ENCODE measurements around the gene DOCK4.

DOCK4 gene

DNA sequence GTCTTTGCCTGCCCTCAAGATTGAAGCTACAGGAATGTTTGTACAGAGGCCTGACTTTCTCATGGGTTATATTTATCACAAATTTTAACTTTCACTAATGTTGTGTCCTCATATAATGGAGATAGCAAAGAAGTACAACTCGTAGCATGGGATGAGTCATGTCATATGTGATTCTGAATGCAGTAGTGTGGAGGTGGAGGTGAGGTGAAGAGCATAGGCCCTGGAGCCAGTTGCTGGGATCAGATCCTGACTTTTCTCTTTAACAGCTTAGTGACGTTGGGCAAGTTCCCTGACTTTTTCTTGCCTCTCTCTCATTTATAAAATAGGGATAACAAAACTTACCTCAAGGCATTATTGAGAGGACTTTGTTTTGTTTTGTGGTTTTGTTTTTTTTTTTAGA lies 511.8 kb downstream of the DOCK4 start:
- Histone ChIP-seq H3K79me2 (ENCODE audit: insufficient read depth, low read depth) (no peaks in the 10 kb centered on the region), H2AFZ (ENCODE audit: low read depth) (no peak overlapping the region), H3K27me3 (ENCODE audit: insufficient read depth, low read depth) (no peaks in the 10 kb centered on the region), H4K20me1 (ENCODE audit: insufficient read depth) (no peaks in the 10 kb centered on the region), H3K4me3 (IDR thresholded peaks at IDR 0.05; ENCODE audit: insufficient read depth, low read depth, low read length) (no peak overlapping the region), H3K27ac (no peak overlapping the region), H3K4me1 (ENCODE audit: low read depth, poor library complexity, severe bottlenecking) (no peaks in the 10 kb centered on the region), H3K4me2 (no peak overlapping the region), H3K36me3 (ENCODE audit: insufficient read depth) (no peaks in the 10 kb centered on the region), H3K9ac (no peak overlapping the region)
- TF ChIP-seq, protein P1, sequence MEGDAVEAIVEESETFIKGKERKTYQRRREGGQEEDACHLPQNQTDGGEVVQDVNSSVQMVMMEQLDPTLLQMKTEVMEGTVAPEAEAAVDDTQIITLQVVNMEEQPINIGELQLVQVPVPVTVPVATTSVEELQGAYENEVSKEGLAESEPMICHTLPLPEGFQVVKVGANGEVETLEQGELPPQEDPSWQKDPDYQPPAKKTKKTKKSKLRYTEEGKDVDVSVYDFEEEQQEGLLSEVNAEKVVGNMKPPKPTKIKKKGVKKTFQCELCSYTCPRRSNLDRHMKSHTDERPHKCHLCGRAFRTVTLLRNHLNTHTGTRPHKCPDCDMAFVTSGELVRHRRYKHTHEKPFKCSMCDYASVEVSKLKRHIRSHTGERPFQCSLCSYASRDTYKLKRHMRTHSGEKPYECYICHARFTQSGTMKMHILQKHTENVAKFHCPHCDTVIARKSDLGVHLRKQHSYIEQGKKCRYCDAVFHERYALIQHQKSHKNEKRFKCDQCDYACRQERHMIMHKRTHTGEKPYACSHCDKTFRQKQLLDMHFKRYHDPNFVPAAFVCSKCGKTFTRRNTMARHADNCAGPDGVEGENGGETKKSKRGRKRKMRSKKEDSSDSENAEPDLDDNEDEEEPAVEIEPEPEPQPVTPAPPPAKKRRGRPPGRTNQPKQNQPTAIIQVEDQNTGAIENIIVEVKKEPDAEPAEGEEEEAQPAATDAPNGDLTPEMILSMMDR (conservative IDR thresholded peaks at IDR 0.05; ENCODE audit: low read depth, low read length): no peak

DNA sequence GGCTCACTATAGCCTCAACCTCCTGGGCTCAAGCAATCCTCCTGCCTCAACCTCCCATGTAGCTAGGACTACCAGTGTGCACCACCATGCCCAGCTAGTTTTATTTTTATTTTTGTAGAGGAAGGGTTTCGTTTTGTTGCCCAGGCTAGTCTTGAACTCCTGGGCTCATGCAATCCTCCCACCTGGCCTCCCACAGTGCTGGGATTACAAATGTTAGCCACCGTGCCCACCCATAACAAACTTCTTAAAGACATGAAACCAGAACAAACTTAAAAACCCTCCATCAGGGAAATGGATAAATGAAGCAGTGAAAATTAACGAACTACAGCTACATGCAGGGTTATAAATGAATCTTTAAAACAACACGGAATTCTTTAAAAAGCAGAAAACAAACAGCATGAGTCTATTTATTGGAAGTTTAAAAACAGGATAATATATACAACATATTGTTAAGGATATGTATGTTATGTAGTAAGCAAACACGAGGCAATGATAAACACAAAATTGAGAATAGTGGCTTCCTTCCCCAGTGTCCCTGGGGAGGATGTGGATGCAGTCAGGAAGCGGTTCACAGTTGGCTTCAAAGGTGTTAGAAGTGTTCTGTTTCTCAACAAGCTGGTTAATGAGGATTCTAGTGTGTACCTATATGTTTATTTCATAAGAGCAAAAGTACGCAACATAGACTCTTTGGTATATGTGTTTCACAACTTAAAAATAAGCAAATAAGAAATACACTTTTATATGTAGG lies 515.7 kb downstream of the DOCK4 start:
- H3K4me1 ChIP-seq (ENCODE audit: low read depth, poor library complexity, severe bottlenecking): no peaks in the 10 kb centered on the region
- H3K79me2 ChIP-seq (ENCODE audit: insufficient read depth, low read depth): no peaks in the 10 kb centered on the region
- H3K27me3 ChIP-seq (ENCODE audit: insufficient read depth, low read depth): no peaks in the 10 kb centered on the region
- H3K36me3 ChIP-seq (ENCODE audit: insufficient read depth): no peaks in the 10 kb centered on the region
- no peak overlapping the region for H3K4me2 ChIP-seq
- no peak overlapping the region for H3K4me3 ChIP-seq (IDR thresholded peaks at IDR 0.05; ENCODE audit: insufficient read depth, low read depth, low read length)
- H3K27ac ChIP-seq: no peak overlapping the region
- TF ChIP-seq, protein P1 (conservative IDR thresholded peaks at IDR 0.05; ENCODE audit: low read depth, low read length): no peak
- no peak overlapping the region for H3K9ac ChIP-seq
- H2AFZ ChIP-seq (ENCODE audit: low read depth): no peak overlapping the region
- H4K20me1 ChIP-seq (ENCODE audit: insufficient read depth): no peaks in the 10 kb centered on the region

DNA sequence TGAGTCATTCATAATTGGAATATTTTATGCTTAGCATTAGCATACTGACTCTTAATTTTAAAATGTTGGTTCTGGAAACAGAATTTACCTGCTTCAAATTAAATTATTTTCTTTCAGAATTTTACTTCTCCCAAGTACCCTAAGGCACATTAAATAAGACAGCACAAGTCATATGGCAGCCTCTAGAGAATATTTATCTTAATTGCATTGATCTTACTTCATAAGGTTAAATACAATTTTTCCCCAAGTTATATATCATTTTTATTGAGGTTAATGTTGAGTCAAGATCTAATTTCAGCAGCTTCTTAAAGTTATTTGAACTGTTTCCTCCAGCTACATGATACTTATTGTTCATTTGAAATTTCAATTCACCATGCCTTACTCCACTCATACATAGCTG lies 520.9 kb downstream of the DOCK4 start:
- no peaks in the 10 kb centered on the region for H3K79me2 ChIP-seq (ENCODE audit: insufficient read depth, low read depth)
- H3K4me2 ChIP-seq: no peak overlapping the region
- no peaks in the 10 kb centered on the region for H4K20me1 ChIP-seq (ENCODE audit: insufficient read depth)
- no peak overlapping the region for H2AFZ ChIP-seq (ENCODE audit: low read depth)
- no peaks in the 10 kb centered on the region for H3K4me1 ChIP-seq (ENCODE audit: low read depth, poor library complexity, severe bottlenecking)
- no peak overlapping the region for H3K27ac ChIP-seq
- no peak overlapping the region for H3K4me3 ChIP-seq (IDR thresholded peaks at IDR 0.05; ENCODE audit: insufficient read depth, low read depth, low read length)
- H3K36me3 ChIP-seq (ENCODE audit: insufficient read depth): no peaks in the 10 kb centered on the region
- TF ChIP-seq, protein P1 (conservative IDR thresholded peaks at IDR 0.05; ENCODE audit: low read depth, low read length): no peak
- no peaks in the 10 kb centered on the region for H3K27me3 ChIP-seq (ENCODE audit: insufficient read depth, low read depth)
- H3K9ac ChIP-seq: no peak overlapping the region

DNA sequence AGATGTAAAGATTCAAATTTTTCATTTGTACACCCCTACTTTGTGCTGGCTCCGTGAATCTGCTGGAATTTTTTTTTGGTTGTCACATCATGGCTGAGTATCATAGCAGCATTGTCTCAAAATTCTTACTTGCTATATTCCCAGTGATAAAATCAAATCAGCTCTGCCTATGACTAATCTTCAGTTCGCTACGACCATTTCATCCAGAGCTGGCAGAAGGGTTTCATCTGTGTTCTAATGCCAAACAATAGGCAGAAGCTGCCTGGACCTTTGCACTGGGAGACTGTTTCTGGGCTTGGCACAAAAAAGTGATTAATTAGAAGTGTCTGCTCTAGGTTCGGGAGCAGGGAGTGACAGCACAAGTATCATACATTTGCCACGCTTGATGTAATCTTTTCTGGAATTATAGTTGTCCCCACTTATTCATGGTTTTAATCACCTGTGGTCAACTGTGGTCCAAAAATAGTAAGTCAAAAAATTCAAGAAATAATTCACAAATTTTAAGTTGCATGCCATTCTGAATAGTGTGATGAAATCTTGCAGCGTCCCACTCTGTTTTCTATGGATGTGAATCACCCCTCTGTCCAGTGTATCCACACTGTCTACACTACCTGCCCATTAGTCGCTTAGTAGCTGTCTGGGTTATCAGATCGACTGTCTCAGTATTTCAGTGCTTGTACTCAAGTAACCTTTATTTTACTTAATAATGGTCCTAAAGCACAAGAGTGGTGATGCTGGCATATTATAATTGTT lies 523.4 kb downstream of the DOCK4 start:
- Histone ChIP-seq H3K4me3 (IDR thresholded peaks at IDR 0.05; ENCODE audit: insufficient read depth, low read depth, low read length) (no peak overlapping the region), H3K4me1 (ENCODE audit: low read depth, poor library complexity, severe bottlenecking) (no peaks in the 10 kb centered on the region), H3K27ac (no peak overlapping the region), H3K9ac (no peak overlapping the region), H3K79me2 (ENCODE audit: insufficient read depth, low read depth) (no peaks in the 10 kb centered on the region), H3K27me3 (ENCODE audit: insufficient read depth, low read depth) (no peaks in the 10 kb centered on the region), H4K20me1 (ENCODE audit: insufficient read depth) (no peaks in the 10 kb centered on the region), H3K36me3 (ENCODE audit: insufficient read depth) (no peaks in the 10 kb centered on the region), H3K4me2 (no peak overlapping the region), H2AFZ (ENCODE audit: low read depth) (no peak overlapping the region)
- TF ChIP-seq, protein P1 (conservative IDR thresholded peaks at IDR 0.05; ENCODE audit: low read depth, low read length): no peak

Data from KMS-11 (cell line).